KMS-11 (cell line): ENCODE data around the gene GLS2.
"Not testable (repeated sequence)": the region's sequence is repeated elsewhere in the genome, so short reads cannot be mapped to it uniquely, and the experiment has no call there.

Experiments
- H2AFZ ChIP-seq: fragments of 200-600 bp; sonication (generic); 2 replicates; pipeline ENCODE4 v1.6.1; 2016; ENCODE audit warnings: antibody characterized with exemption, mixed run types, low read depth
- H3K27ac ChIP-seq: fragments of 200-600 bp; sonication (generic); 2 replicates; pipeline ENCODE4 v1.6.1; 2016; ENCODE audit warnings: mild to moderate bottlenecking, mixed run types
- H3K27me3 ChIP-seq: fragments of 200-600 bp; sonication (generic); 2 replicates; pipeline ENCODE4 v1.6.1; 2017; ENCODE audit warnings: mild to moderate bottlenecking, low read depth, mixed run types, moderate library complexity; ENCODE audit not compliant: insufficient read depth
- H3K36me3 ChIP-seq: fragments of 200-600 bp; sonication (generic); 2 replicates; pipeline ENCODE4 v1.6.1; 2017; ENCODE audit warnings: mild to moderate bottlenecking, mixed run types; ENCODE audit not compliant: insufficient read depth
- H3K4me1 ChIP-seq: fragments of 200-600 bp; sonication (generic); 2 replicates; pipeline ENCODE4 v1.6.1; 2016; ENCODE audit warnings: mild to moderate bottlenecking, low read depth, mixed run types; ENCODE audit not compliant: poor library complexity, severe bottlenecking
- H3K4me2 ChIP-seq: fragments of 200-600 bp; sonication (generic); 2 replicates; pipeline ENCODE4 v1.7.0; 2016; ENCODE audit warnings: mild to moderate bottlenecking, mixed run types
- H3K4me3 ChIP-seq: fragments of 200-600 bp; sonication (generic); IDR thresholded peaks from 2 replicates; pipeline ENCODE4 v1.6.1; 2017; ENCODE audit warnings: low read depth, low read length, mixed read lengths; ENCODE audit not compliant: insufficient read depth
- H3K79me2 ChIP-seq: fragments of 200-600 bp; sonication (generic); 2 replicates; pipeline ENCODE4 v1.6.1; 2016; ENCODE audit warnings: low read depth, mixed run types; ENCODE audit not compliant: insufficient read depth
- H3K9ac ChIP-seq: fragments of 200-600 bp; sonication (generic); 2 replicates; pipeline ENCODE4 v1.6.1; 2016; ENCODE audit warnings: mild to moderate bottlenecking, mixed run types
- H4K20me1 ChIP-seq: fragments of 200-600 bp; sonication (generic); 2 replicates; pipeline ENCODE4 v1.6.1; 2016; ENCODE audit warnings: mild to moderate bottlenecking, mixed run types; ENCODE audit not compliant: insufficient read depth
- TF ChIP-seq, protein P1 (sequence below): fragments of 200-600 bp; sonication (generic); conservative IDR thresholded peaks from 2 replicates; pipeline ENCODE4 v1.6.1; 2017; ENCODE audit warnings: low read depth, mild to moderate bottlenecking, antibody characterized with exemption, low read length, moderate library complexity, mixed read lengths

GLS2 gene

DNA sequence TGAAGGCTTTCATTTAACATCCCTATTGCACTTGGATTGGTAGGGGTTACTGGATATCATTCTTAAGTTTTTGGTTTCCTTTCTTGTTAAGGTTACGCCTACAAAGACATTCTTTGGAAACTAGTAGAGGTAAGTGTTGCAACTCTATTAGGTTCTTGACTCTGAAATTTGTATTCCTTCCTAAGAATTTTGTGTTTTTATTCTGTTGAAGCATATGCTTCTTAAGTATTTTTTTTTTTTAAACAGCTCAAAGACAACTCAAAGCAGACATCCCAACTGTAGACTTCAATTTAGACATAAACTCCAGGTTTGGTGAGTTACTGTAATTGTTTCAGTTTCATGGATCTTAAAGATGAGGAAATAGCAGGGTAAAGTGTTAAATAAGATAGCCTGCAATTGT lies 32.5 kb upstream of the GLS2 start:
- H3K4me2 ChIP-seq: no peak overlapping the region
- H3K4me3 ChIP-seq: no peak overlapping the region
- no peaks in the 10 kb centered on the region for H4K20me1 ChIP-seq
- no peak overlapping the region for H2AFZ ChIP-seq
- no peaks in the 10 kb centered on the region for H3K36me3 ChIP-seq
- no peaks in the 10 kb centered on the region for H3K79me2 ChIP-seq
- no peaks in the 10 kb centered on the region for H3K27me3 ChIP-seq
- TF ChIP-seq, protein P1, sequence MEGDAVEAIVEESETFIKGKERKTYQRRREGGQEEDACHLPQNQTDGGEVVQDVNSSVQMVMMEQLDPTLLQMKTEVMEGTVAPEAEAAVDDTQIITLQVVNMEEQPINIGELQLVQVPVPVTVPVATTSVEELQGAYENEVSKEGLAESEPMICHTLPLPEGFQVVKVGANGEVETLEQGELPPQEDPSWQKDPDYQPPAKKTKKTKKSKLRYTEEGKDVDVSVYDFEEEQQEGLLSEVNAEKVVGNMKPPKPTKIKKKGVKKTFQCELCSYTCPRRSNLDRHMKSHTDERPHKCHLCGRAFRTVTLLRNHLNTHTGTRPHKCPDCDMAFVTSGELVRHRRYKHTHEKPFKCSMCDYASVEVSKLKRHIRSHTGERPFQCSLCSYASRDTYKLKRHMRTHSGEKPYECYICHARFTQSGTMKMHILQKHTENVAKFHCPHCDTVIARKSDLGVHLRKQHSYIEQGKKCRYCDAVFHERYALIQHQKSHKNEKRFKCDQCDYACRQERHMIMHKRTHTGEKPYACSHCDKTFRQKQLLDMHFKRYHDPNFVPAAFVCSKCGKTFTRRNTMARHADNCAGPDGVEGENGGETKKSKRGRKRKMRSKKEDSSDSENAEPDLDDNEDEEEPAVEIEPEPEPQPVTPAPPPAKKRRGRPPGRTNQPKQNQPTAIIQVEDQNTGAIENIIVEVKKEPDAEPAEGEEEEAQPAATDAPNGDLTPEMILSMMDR: no peak
- H3K27ac ChIP-seq: no peak overlapping the region
- H3K9ac ChIP-seq: no peak overlapping the region
- H3K4me1 ChIP-seq: peaks cover 10% of the 10 kb centered on the region

DNA sequence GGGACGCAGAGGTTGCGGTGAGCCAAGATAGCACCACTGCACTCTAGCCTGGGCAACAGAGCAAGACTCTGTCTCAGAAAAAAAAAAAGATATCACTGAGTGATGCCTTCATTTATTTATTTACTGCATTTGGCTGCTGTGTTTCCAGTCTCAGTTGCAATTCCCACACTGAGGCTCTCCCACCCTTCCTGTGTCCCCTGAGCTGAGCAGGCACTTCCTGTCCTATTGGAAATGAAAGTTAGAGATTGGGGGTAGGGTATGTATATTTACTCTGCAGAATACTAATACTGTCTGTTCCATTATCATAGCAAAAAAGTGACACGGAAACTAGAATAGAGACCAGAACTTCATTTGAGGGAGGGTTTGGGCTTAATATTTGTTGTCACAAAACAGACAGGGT lies 32.1 kb upstream of the GLS2 start:
- Histone ChIP-seq H3K4me2 (no peak overlapping the region), H4K20me1 (no peaks in the 10 kb centered on the region), H3K36me3 (no peaks in the 10 kb centered on the region), H3K27me3 (no peaks in the 10 kb centered on the region), H3K79me2 (no peaks in the 10 kb centered on the region), H2AFZ (no peak overlapping the region), H3K27ac (no peak overlapping the region), H3K4me1 (peaks cover 10% of the 10 kb centered on the region), H3K4me3 (no peak overlapping the region), H3K9ac (no peak overlapping the region)
- TF ChIP-seq, protein P1: no peak

DNA sequence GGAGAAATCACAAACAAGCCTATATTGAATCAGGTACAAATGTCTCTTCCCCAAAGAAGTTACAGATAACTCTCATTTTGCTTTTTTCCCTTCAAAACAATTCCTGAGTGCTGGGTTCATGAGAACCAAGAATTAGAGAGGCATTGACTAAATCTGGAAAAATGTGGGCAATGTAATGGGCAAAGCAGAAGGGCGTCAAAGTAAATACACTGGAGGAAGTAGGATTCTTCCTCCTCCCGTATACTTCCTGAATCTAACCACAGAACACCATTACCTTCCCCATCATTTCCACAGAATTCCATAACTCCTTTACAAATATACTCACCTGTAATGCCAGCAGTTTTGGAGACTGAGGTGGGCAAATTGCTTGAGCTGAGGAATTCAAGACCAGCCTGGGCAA lies 30.6 kb upstream of the GLS2 start:
- Histone ChIP-seq H3K79me2 (no peaks in the 10 kb centered on the region), H3K27me3 (no peaks in the 10 kb centered on the region), H3K9ac (no peak overlapping the region), H3K4me2 (no peak overlapping the region), H3K4me3 (no peak overlapping the region), H3K27ac (no peak overlapping the region), H2AFZ (no peak overlapping the region), H3K36me3 (no peaks in the 10 kb centered on the region), H3K4me1 (peaks cover 11% of the 10 kb centered on the region), H4K20me1 (no peaks in the 10 kb centered on the region)
- TF ChIP-seq, protein P1: no peak

DNA sequence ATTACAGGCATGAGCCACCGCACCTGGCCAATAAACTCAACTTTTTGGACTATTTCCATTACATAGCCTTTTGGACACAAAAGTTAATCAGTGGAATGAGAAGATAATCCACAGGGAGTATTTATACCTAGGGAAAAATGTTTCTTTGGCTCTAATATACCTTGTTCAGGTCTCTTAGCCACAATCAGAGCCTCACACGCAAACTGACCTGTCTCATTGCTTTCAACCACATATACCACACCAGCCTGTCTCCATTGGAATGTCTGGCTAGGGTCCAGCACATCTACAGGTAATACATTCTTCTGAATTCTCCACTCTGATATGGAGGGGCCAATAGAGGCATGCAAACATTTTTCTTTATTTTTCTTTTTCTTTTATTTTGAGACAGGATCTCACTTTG lies 29.9 kb upstream of the GLS2 start:
- peaks cover 12% of the 10 kb centered on the region for H3K4me1 ChIP-seq
- TF ChIP-seq, protein P1: no peak
- no peak overlapping the region for H3K4me3 ChIP-seq
- H3K27me3 ChIP-seq: no peaks in the 10 kb centered on the region
- no peak overlapping the region for H3K27ac ChIP-seq
- H3K36me3 ChIP-seq: no peaks in the 10 kb centered on the region
- no peak overlapping the region for H3K9ac ChIP-seq
- H4K20me1 ChIP-seq: no peaks in the 10 kb centered on the region
- H2AFZ ChIP-seq: no peak overlapping the region
- no peaks in the 10 kb centered on the region for H3K79me2 ChIP-seq
- no peak overlapping the region for H3K4me2 ChIP-seq

DNA sequence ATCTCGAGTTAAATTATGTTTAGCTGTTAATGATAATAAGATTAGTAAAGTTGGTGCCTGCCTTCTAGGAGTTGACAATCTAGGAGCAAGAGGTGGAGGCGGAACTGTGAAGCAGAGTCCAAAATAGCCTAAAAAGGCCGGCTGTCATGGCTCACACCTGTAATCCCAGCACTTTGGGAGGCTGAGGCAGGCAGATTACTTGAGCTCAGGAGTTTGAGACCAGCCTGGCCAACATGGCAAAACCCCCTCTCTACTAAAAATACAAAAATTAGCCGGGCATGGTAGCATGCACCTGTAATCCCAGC lies 26.0 kb upstream of the GLS2 start:
- H3K4me2 ChIP-seq, H3K79me2 ChIP-seq, H3K9ac ChIP-seq, H3K4me3 ChIP-seq, H3K36me3 ChIP-seq, H3K27ac ChIP-seq, H3K4me1 ChIP-seq, H4K20me1 ChIP-seq, H3K27me3 ChIP-seq: not testable (repeated sequence)
- H2AFZ ChIP-seq: peak overlapping the region; percentile 20; the same call in 1 of the 2 replicates
- TF ChIP-seq, protein P1: peak; percentile 70
